Activated T-cell treated with anti-CD3 and anti-CD28 coated beads for 48 hours (primary cell): Measurements from ENCODE around the gene C3.
"Not testable (repeated sequence)": the region's sequence is repeated elsewhere in the genome, so short reads cannot be mapped to it uniquely, and the experiment has no call there.

Experiments used
- DNase-seq: peaks from one replicate; pipeline ENCODE4 v3.0.0-alpha.2; 2020; ENCODE audit warnings: low read depth

C3 gene

GRCh38 chr19:6712692-6713670, 7.5 kb downstream of the C3 start:
- DNase-seq = no peak

GRCh38 chr19:6712231-6712630, 8.2 kb downstream of the C3 start:
- DNase-seq = no peak

- no peak for DNase-seq
These were observed 8.8 kb downstream of the C3 start for GRCh38 chr19:6711605-6712004.

GRCh38 chr19:6711078-6711361, 9.4 kb downstream of the C3 start:
- DNase-seq = no peak

- DNase-seq = no peak
These were observed 10.0 kb downstream of the C3 start for GRCh38 chr19:6710273-6711077.

- no peak for DNase-seq
These were observed 10.9 kb downstream of the C3 start for GRCh38 chr19:6709549-6709948.

GRCh38 chr19:6708913-6709312, 11.5 kb downstream of the C3 start:
- not testable (repeated sequence) for DNase-seq

GRCh38 chr19:6708346-6708745, 12.1 kb downstream of the C3 start:
- no peak for DNase-seq

GRCh38 chr19:6707658-6708018, 12.8 kb downstream of the C3 start:
- no peak for DNase-seq

- DNase-seq = no peak
These were observed 13.3 kb downstream of the C3 start for GRCh38 chr19:6707011-6707657.

GRCh38 chr19:6706633-6706958, 13.9 kb downstream of the C3 start:
- no peak for DNase-seq

GRCh38 chr19:6705931-6706632, 14.4 kb downstream of the C3 start:
- DNase-seq = no peak

GRCh38 chr19:6700586-6701316, 19.7 kb downstream of the C3 start:
- no peak for DNase-seq

- no peak for DNase-seq
These were observed 20.5 kb downstream of the C3 start for GRCh38 chr19:6699935-6700334.

- DNase-seq = no peak
These were observed 23.2 kb downstream of the C3 start for GRCh38 chr19:6697291-6697690.

GRCh38 chr19:6696239-6696820, 24.1 kb downstream of the C3 start:
- DNase-seq = no peak

GRCh38 chr19:6694147-6694815, 26.2 kb downstream of the C3 start:
- no peak for DNase-seq

- DNase-seq = no peak
These were observed 26.8 kb downstream of the C3 start for GRCh38 chr19:6693681-6694080.

- no peak for DNase-seq
These were observed 27.4 kb downstream of the C3 start for GRCh38 chr19:6693056-6693471.

- no peak for DNase-seq
These were observed 28.4 kb downstream of the C3 start for GRCh38 chr19:6692027-6692426.

GRCh38 chr19:6691342-6691741, 29.1 kb downstream of the C3 start:
- no peak for DNase-seq
